Progenitor cell of endocrine pancreas (in vitro differentiated cells): ENCODE results near the gene CNTNAP2. TPM values are rescaled to one million over a fixed set of nuclear protein-coding genes. Genes with fewer than 3 reads are reported as not detected.

Experiments used
- DNase-seq: peaks from one replicate; pipeline ENCODE4 v3.0.0; 2021; ENCODE audit warnings: low spot score; ENCODE audit not compliant: unreplicated experiment
- H3K27ac Mint-ChIP-seq: 2 replicates; pipeline ENCODE4 v1.8.0; 2021; ENCODE audit warnings: mild to moderate bottlenecking, moderate library complexity, mixed read lengths
- H3K27me3 Mint-ChIP-seq: 2 replicates; pipeline ENCODE4 v1.8.0; 2021; ENCODE audit warnings: mixed read lengths
- H3K36me3 Mint-ChIP-seq: 2 replicates; pipeline ENCODE4 v1.8.0; 2022; ENCODE audit warnings: mixed read lengths; ENCODE audit not compliant: insufficient read depth
- H3K4me1 Mint-ChIP-seq: 2 replicates; pipeline ENCODE4 v1.8.0; 2021; ENCODE audit warnings: low read depth, mixed read lengths
- H3K4me3 Mint-ChIP-seq: 2 replicates; pipeline ENCODE4 v1.8.0; 2021; ENCODE audit warnings: low read depth, mild to moderate bottlenecking, moderate library complexity, mixed read lengths
- H3K9me3 Mint-ChIP-seq: 2 replicates; pipeline ENCODE4 v1.8.0; 2021; ENCODE audit warnings: low read depth, mixed read lengths
- total RNA-seq: library from RNA; stranded (reverse); gene quantifications from 2 replicates; pipeline ENCODE4 v1.2.1, GENCODE V29; 2021
- TF ChIP-seq, protein P1 (sequence below): fragments of 200-600 bp; sonication (generic); IDR thresholded peaks from one replicate; pipeline ENCODE4 v1.5.0; 2021; ENCODE audit warnings: antibody characterized with exemption, mild to moderate bottlenecking; ENCODE audit not compliant: unreplicated experiment

The CNTNAP2 gene
- total RNA-seq, 1 donor from 2014 or later = 6.5 TPM

GRCh38 chr7:147894271-147894670 is 1777.7 kb downstream of the CNTNAP2 start:
- H3K36me3 Mint-ChIP-seq = no peaks in the 10 kb centered on the region
- peaks cover 12% of the 10 kb centered on the region for H3K4me1 Mint-ChIP-seq
- H3K4me3 Mint-ChIP-seq = no peak overlapping the region
- TF ChIP-seq, protein P1, sequence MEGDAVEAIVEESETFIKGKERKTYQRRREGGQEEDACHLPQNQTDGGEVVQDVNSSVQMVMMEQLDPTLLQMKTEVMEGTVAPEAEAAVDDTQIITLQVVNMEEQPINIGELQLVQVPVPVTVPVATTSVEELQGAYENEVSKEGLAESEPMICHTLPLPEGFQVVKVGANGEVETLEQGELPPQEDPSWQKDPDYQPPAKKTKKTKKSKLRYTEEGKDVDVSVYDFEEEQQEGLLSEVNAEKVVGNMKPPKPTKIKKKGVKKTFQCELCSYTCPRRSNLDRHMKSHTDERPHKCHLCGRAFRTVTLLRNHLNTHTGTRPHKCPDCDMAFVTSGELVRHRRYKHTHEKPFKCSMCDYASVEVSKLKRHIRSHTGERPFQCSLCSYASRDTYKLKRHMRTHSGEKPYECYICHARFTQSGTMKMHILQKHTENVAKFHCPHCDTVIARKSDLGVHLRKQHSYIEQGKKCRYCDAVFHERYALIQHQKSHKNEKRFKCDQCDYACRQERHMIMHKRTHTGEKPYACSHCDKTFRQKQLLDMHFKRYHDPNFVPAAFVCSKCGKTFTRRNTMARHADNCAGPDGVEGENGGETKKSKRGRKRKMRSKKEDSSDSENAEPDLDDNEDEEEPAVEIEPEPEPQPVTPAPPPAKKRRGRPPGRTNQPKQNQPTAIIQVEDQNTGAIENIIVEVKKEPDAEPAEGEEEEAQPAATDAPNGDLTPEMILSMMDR = peak; percentile 34
- peaks cover 4% of the 10 kb centered on the region for H3K9me3 Mint-ChIP-seq
- peak overlapping the region; percentile 14 for H3K27ac Mint-ChIP-seq
- DNase-seq = no peak
- H3K27me3 Mint-ChIP-seq = no peaks in the 10 kb centered on the region

DNA sequence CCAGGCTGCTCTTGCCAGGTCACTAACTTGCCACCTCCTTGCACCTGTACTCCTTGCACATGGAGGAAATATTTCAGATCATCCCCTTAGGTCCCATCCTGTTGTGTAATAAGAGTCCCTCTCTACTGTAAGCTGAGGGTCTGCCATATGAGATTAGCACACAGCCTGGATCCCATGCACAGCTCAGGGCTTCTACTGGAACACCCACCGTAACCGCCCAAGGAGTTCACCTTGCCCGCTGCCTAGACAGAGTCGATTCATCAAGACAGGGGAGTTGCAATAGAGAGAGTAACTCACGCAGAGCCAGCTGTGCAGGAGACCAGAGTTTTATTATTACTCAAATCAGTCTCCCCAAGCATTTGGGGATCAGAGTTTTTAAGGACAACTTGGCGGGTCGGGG is 1779.5 kb downstream of the CNTNAP2 start:
- Mint-ChIP-seq H3K4me3 (no peak overlapping the region), H3K4me1 (peaks cover 12% of the 10 kb centered on the region), H3K9me3 (peaks cover 4% of the 10 kb centered on the region), H3K27me3 (no peaks in the 10 kb centered on the region), H3K36me3 (no peaks in the 10 kb centered on the region), H3K27ac (no peak overlapping the region)
- TF ChIP-seq, protein P1 = no peak
- DNase-seq = no peak

GRCh38 chr7:147903536-147904218 is 1787.1 kb downstream of the CNTNAP2 start:
- Mint-ChIP-seq H3K4me3 (no peak overlapping the region), H3K9me3 (peaks cover 15% of the 10 kb centered on the region), H3K36me3 (no peaks in the 10 kb centered on the region), H3K27ac (no peak overlapping the region), H3K4me1 (no peaks in the 10 kb centered on the region), H3K27me3 (no peaks in the 10 kb centered on the region)
- TF ChIP-seq, protein P1 = no peak
- no peak for DNase-seq

- Mint-ChIP-seq H3K4me3 (no peak overlapping the region), H3K36me3 (no peaks in the 10 kb centered on the region), H3K9me3 (peaks cover 15% of the 10 kb centered on the region), H3K4me1 (no peaks in the 10 kb centered on the region), H3K27ac (no peak overlapping the region), H3K27me3 (no peaks in the 10 kb centered on the region)
- TF ChIP-seq, protein P1 = no peak
- DNase-seq = no peak
These were observed 1787.6 kb downstream of the CNTNAP2 start for GRCh38 chr7:147904219-147904576.

GRCh38 chr7:147909431-147910148 is 1793.0 kb downstream of the CNTNAP2 start:
- no peaks in the 10 kb centered on the region for H3K27me3 Mint-ChIP-seq
- no peak overlapping the region for H3K4me3 Mint-ChIP-seq
- no peaks in the 10 kb centered on the region for H3K9me3 Mint-ChIP-seq
- H3K27ac Mint-ChIP-seq = no peak overlapping the region
- TF ChIP-seq, protein P1 = no peak
- no peak for DNase-seq
- H3K36me3 Mint-ChIP-seq = no peaks in the 10 kb centered on the region
- H3K4me1 Mint-ChIP-seq = no peaks in the 10 kb centered on the region
